ENCODE measurements around the gene AIG1.

GRCh38 chr6:143196525-143197225 is 136.0 kb downstream of the AIG1 start:
- TF ChIP-seq POLR2AphosphoS5 (IDR thresholded peaks at IDR 0.05; ENCODE audit: low read depth, low read length): no peak
- no peak for TF ChIP-seq POLR2A (IDR thresholded peaks at IDR 0.05; ENCODE audit: low read depth, low read length)

Data from GM12892 (cell line).